ENCODE results near the gene LOXHD1. TPM values are rescaled to one million over a fixed set of nuclear protein-coding genes. Genes with fewer than 3 reads are reported as not detected.

LOXHD1 gene
- polyA plus RNA-seq, 4 donors: 0.12 to 0.27 (median 0.19) TPM; not detected in 1

GRCh38 chr18:46462523-46462922 lies 194.5 kb downstream of the LOXHD1 start:
- no peaks in the 10 kb centered on the region for H3K9me3 ChIP-seq (ENCODE audit: control insufficient read depth in 2 of 2, insufficient read depth in 1 of 2, low read depth in 1 of 2, low read length in 1 of 2)
- H3K4me1 ChIP-seq (ENCODE audit: control insufficient read depth in 3 of 3, insufficient read depth in 2 of 3, low read depth in 1 of 3, low read length in 2 of 3): no peaks in the 10 kb centered on the region
- H3K27ac ChIP-seq (ENCODE audit: low read depth in 1 of 3, low read length in 2 of 3): no peak overlapping the region
- DNase-seq: no peak
- no peak overlapping the region for H3K4me3 ChIP-seq (ENCODE audit: low read depth in 1 of 3, low read length in 3 of 3)
- no peaks in the 10 kb centered on the region for H3K36me3 ChIP-seq (ENCODE audit: control insufficient read depth in 3 of 3, insufficient read depth in 2 of 3, low read depth in 1 of 3, low read length in 3 of 3)
- 37 to 49% (median 42%) methylated on average over 7 of the region's 7 CpGs for WGBS, 3 donors
- peaks cover 0 to 5% (median 0%) of the 10 kb centered on the region in 3 donors for H3K27me3 ChIP-seq (ENCODE audit: control insufficient read depth in 3 of 3, insufficient read depth in 3 of 3, low read length in 3 of 3)
- no peak for FAIRE-seq

GRCh38 chr18:46461993-46462392 lies 195.0 kb downstream of the LOXHD1 start:
- Histone ChIP-seq H3K36me3 (ENCODE audit: control insufficient read depth in 3 of 3, insufficient read depth in 2 of 3, low read depth in 1 of 3, low read length in 3 of 3) (no peaks in the 10 kb centered on the region), H3K27ac (ENCODE audit: low read depth in 1 of 3, low read length in 2 of 3) (no peak overlapping the region), H3K27me3 (ENCODE audit: control insufficient read depth in 3 of 3, insufficient read depth in 3 of 3, low read length in 3 of 3) (peaks cover 0 to 5% (median 0%) of the 10 kb centered on the region in 3 donors), H3K9me3 (ENCODE audit: control insufficient read depth in 2 of 2, insufficient read depth in 1 of 2, low read depth in 1 of 2, low read length in 1 of 2) (no peaks in the 10 kb centered on the region), H3K4me1 (ENCODE audit: control insufficient read depth in 3 of 3, insufficient read depth in 2 of 3, low read depth in 1 of 3, low read length in 2 of 3) (no peaks in the 10 kb centered on the region), H3K4me3 (ENCODE audit: low read depth in 1 of 3, low read length in 3 of 3) (no peak overlapping the region)
- no peak for DNase-seq
- WGBS, 3 donors: 77 to 86% (median 80%) methylated on average over 6 of the region's 6 CpGs
- FAIRE-seq: no peak

GRCh38 chr18:46460754-46461153 lies 196.3 kb downstream of the LOXHD1 start:
- 74 to 85% (median 76%) methylated on average over 5 of the region's 5 CpGs for WGBS, 3 donors
- no peak for DNase-seq
- Histone ChIP-seq H3K4me1 (ENCODE audit: control insufficient read depth in 3 of 3, insufficient read depth in 2 of 3, low read depth in 1 of 3, low read length in 2 of 3) (no peaks in the 10 kb centered on the region), H3K4me3 (ENCODE audit: low read depth in 1 of 3, low read length in 3 of 3) (no peak overlapping the region), H3K9me3 (ENCODE audit: control insufficient read depth in 2 of 2, insufficient read depth in 1 of 2, low read depth in 1 of 2, low read length in 1 of 2) (no peaks in the 10 kb centered on the region), H3K27ac (ENCODE audit: low read depth in 1 of 3, low read length in 2 of 3) (no peak overlapping the region), H3K36me3 (ENCODE audit: control insufficient read depth in 3 of 3, insufficient read depth in 2 of 3, low read depth in 1 of 3, low read length in 3 of 3) (no peaks in the 10 kb centered on the region), H3K27me3 (ENCODE audit: control insufficient read depth in 3 of 3, insufficient read depth in 3 of 3, low read length in 3 of 3) (peaks cover 0 to 5% (median 0%) of the 10 kb centered on the region in 3 donors)
- no peak for FAIRE-seq

DNA sequence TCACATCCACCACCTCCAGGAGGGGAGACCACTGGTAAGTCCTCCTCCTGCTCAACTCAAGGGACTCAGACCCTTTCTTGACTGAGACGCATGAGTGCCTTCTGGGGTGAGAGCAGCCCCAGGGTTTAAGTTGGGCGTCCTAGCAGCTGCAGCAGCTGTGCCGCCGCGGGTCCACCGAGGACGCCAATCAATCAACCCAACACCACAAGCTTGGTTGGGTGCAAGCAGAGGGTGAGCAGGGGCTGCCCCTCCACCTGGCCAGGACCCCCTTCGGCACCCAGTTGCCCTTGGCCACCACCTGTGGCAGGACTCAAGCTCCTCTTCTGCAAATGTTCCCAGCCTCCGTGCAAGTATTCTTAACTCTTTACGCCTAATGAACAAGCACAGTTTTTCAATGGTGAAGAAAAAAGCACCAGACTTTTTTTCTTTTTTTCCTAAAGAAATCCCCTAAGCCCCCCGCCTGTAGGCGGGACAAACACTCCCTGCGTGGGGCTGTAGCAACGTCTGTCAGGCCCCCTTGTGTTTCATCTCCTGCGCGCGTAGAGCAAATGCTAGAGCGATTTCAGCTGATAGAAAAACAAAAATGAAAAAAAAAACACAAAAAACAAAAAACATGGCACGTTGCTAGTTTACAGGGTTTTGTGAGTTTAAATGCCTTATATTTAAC lies 197.1 kb downstream of the LOXHD1 start:
- Histone ChIP-seq H3K36me3 (ENCODE audit: control insufficient read depth in 3 of 3, insufficient read depth in 2 of 3, low read depth in 1 of 3, low read length in 3 of 3) (no peaks in the 10 kb centered on the region), H3K4me1 (ENCODE audit: control insufficient read depth in 3 of 3, insufficient read depth in 2 of 3, low read depth in 1 of 3, low read length in 2 of 3) (no peaks in the 10 kb centered on the region), H3K9me3 (ENCODE audit: control insufficient read depth in 2 of 2, insufficient read depth in 1 of 2, low read depth in 1 of 2, low read length in 1 of 2) (no peaks in the 10 kb centered on the region), H3K27me3 (ENCODE audit: control insufficient read depth in 3 of 3, insufficient read depth in 3 of 3, low read length in 3 of 3) (peaks cover 0 to 2% (median 0%) of the 10 kb centered on the region in 3 donors), H3K4me3 (ENCODE audit: low read depth in 1 of 3, low read length in 3 of 3) (no peak overlapping the region), H3K27ac (ENCODE audit: low read depth in 1 of 3, low read length in 2 of 3) (no peak overlapping the region)
- DNase-seq: no peak
- WGBS, 3 donors: 84 to 91% (median 87%) methylated on average over 19 of the region's 19 CpGs
- no peak for FAIRE-seq

GRCh38 chr18:46458472-46458871 lies 198.5 kb downstream of the LOXHD1 start:
- no peak for DNase-seq
- no peak overlapping the region for H3K27ac ChIP-seq (ENCODE audit: low read depth in 1 of 3, low read length in 2 of 3)

DNA sequence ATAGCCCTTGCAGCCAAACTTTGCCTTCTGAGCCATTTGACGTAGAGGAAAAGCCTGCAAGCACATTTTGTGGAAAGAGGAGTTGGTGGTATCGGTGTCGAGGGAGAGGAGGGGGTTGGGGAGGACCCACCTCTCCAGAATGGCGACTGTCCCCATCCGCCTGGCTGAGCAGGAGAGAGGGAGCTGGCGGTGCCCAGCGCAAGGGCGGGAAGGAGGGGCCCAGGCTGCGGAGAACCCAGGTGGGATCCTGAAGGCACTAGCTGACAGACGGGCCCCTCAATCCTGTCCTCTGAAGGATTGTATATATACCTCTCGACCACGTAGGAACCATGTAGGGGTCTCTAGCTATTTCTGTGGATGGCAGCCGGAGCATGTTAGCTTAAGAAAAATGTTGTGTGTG lies 200.3 kb downstream of the LOXHD1 start:
- Histone ChIP-seq H3K36me3 (ENCODE audit: control insufficient read depth in 3 of 3, insufficient read depth in 2 of 3, low read depth in 1 of 3, low read length in 3 of 3) (no peaks in the 10 kb centered on the region), H3K27me3 (ENCODE audit: control insufficient read depth in 3 of 3, insufficient read depth in 3 of 3, low read length in 3 of 3) (no peaks in the 10 kb centered on the region), H3K4me1 (ENCODE audit: control insufficient read depth in 3 of 3, insufficient read depth in 2 of 3, low read depth in 1 of 3, low read length in 2 of 3) (no peaks in the 10 kb centered on the region), H3K27ac (ENCODE audit: low read depth in 1 of 3, low read length in 2 of 3) (no peak overlapping the region), H3K4me3 (ENCODE audit: low read depth in 1 of 3, low read length in 3 of 3) (no peak overlapping the region), H3K9me3 (ENCODE audit: control insufficient read depth in 2 of 2, insufficient read depth in 1 of 2, low read depth in 1 of 2, low read length in 1 of 2) (no peaks in the 10 kb centered on the region)
- FAIRE-seq: no peak
- WGBS, 3 donors: 87 to 95% (median 91%) methylated on average over 13 of the region's 13 CpGs
- DNase-seq: no peak

More at GRCh38 chr18:46458472-46458871, 198.5 kb downstream of the LOXHD1 start:
- 57 to 71% (median 62%) methylated on average over 6 of the region's 6 CpGs for WGBS, 3 donors
- no peaks in the 10 kb centered on the region for H3K9me3 ChIP-seq (ENCODE audit: control insufficient read depth in 2 of 2, insufficient read depth in 1 of 2, low read depth in 1 of 2, low read length in 1 of 2)
- H3K36me3 ChIP-seq (ENCODE audit: control insufficient read depth in 3 of 3, insufficient read depth in 2 of 3, low read depth in 1 of 3, low read length in 3 of 3): no peaks in the 10 kb centered on the region
- H3K4me3 ChIP-seq (ENCODE audit: low read depth in 1 of 3, low read length in 3 of 3): no peak overlapping the region
- peaks cover 0 to 2% (median 0%) of the 10 kb centered on the region in 3 donors for H3K27me3 ChIP-seq (ENCODE audit: control insufficient read depth in 3 of 3, insufficient read depth in 3 of 3, low read length in 3 of 3)
- no peaks in the 10 kb centered on the region for H3K4me1 ChIP-seq (ENCODE audit: control insufficient read depth in 3 of 3, insufficient read depth in 2 of 3, low read depth in 1 of 3, low read length in 2 of 3)
- FAIRE-seq: no peak

DNA sequence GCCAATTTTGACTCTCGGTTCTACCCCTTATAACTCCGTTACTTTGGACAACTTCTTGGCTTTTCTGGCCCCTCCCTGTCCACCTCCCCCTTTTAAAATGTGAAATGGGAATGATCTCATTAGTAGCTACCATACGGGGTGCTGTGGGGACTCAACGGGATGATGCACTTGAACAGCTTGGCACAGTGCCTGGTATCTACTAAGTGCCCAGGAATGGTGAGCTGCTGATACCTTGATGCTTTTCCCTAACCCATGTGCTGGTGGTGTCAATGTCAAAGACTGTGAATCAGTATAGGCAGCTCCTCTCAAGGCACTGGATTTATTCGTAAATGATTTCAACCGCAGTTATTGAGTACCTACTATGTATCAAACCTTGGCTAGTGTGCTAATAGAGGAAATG lies 204.2 kb downstream of the LOXHD1 start:
- no peaks in the 10 kb centered on the region for H3K4me1 ChIP-seq (ENCODE audit: control insufficient read depth in 3 of 3, insufficient read depth in 2 of 3, low read depth in 1 of 3, low read length in 2 of 3)
- no peak for FAIRE-seq
- no peak overlapping the region for H3K4me3 ChIP-seq (ENCODE audit: low read depth in 1 of 3, low read length in 3 of 3)
- peaks cover 0 to 3% (median 0%) of the 10 kb centered on the region in 3 donors for H3K36me3 ChIP-seq (ENCODE audit: control insufficient read depth in 3 of 3, insufficient read depth in 2 of 3, low read depth in 1 of 3, low read length in 3 of 3)
- no peak for DNase-seq
- H3K27ac ChIP-seq (ENCODE audit: low read depth in 1 of 3, low read length in 2 of 3): no peak overlapping the region
- 85 to 88% (median 86%) methylated on average over 6 of the region's 6 CpGs for WGBS, 3 donors
- no peaks in the 10 kb centered on the region for H3K27me3 ChIP-seq (ENCODE audit: control insufficient read depth in 3 of 3, insufficient read depth in 3 of 3, low read length in 3 of 3)
- H3K9me3 ChIP-seq (ENCODE audit: control insufficient read depth in 2 of 2, insufficient read depth in 1 of 2, low read depth in 1 of 2, low read length in 1 of 2): peaks cover 0 to 13% of the 10 kb centered on the region in 2 donors

DNA sequence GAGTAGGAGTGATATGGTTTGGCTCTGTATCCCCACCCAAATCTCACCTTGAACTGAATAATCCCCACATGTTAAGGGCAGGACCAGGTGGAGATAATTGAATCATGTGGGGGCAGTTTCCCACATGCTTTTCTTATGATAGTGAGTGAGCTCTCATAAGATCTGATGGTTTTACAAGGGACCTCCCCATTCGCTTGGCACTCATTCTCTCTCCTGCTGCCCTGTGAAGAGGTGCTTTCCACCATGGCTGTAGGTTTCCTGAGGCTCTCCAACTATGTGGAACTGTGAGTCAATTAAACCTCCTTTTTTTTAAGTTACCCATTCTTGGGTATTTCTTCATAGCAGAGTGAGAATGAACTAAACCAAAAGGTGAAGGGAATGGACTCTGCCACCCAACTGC lies 207.5 kb downstream of the LOXHD1 start:
- Histone ChIP-seq H3K9me3 (ENCODE audit: control insufficient read depth in 2 of 2, insufficient read depth in 1 of 2, low read depth in 1 of 2, low read length in 1 of 2) (peaks cover 0 to 13% of the 10 kb centered on the region in 2 donors), H3K27me3 (ENCODE audit: control insufficient read depth in 3 of 3, insufficient read depth in 3 of 3, low read length in 3 of 3) (no peaks in the 10 kb centered on the region), H3K4me3 (ENCODE audit: low read depth in 1 of 3, low read length in 3 of 3) (no peak overlapping the region), H3K4me1 (ENCODE audit: control insufficient read depth in 3 of 3, insufficient read depth in 2 of 3, low read depth in 1 of 3, low read length in 2 of 3) (no peaks in the 10 kb centered on the region), H3K36me3 (ENCODE audit: control insufficient read depth in 3 of 3, insufficient read depth in 2 of 3, low read depth in 1 of 3, low read length in 3 of 3) (peaks cover 0 to 3% (median 0%) of the 10 kb centered on the region in 3 donors), H3K27ac (ENCODE audit: low read depth in 1 of 3, low read length in 2 of 3) (no peak overlapping the region)
- FAIRE-seq: no peak
- 0 to 81% (median 14%) methylated on average over 1 of the region's 1 CpG for WGBS, 3 donors
- no peak for DNase-seq

GRCh38 chr18:46449033-46449432 lies 208.0 kb downstream of the LOXHD1 start:
- Histone ChIP-seq H3K9me3 (ENCODE audit: control insufficient read depth in 2 of 2, insufficient read depth in 1 of 2, low read depth in 1 of 2, low read length in 1 of 2) (peaks cover 0 to 13% of the 10 kb centered on the region in 2 donors), H3K4me1 (ENCODE audit: control insufficient read depth in 3 of 3, insufficient read depth in 2 of 3, low read depth in 1 of 3, low read length in 2 of 3) (no peaks in the 10 kb centered on the region), H3K4me3 (ENCODE audit: low read depth in 1 of 3, low read length in 3 of 3) (no peak overlapping the region), H3K36me3 (ENCODE audit: control insufficient read depth in 3 of 3, insufficient read depth in 2 of 3, low read depth in 1 of 3, low read length in 3 of 3) (peaks cover 0 to 3% (median 0%) of the 10 kb centered on the region in 3 donors), H3K27ac (ENCODE audit: low read depth in 1 of 3, low read length in 2 of 3) (no peak overlapping the region), H3K27me3 (ENCODE audit: control insufficient read depth in 3 of 3, insufficient read depth in 3 of 3, low read length in 3 of 3) (no peaks in the 10 kb centered on the region)
- no peak for DNase-seq
- WGBS, 3 donors: 81 to 86% (median 83%) methylated on average over 2 of the region's 2 CpGs
- FAIRE-seq: no peak

Data from small intestine (tissue), 7 donors.